Vagina (tissue), 2 donors: Measurements from ENCODE around the gene DENND2A. TPM values are rescaled to one million over a fixed set of nuclear protein-coding genes. Genes with fewer than 3 reads are reported as not detected.

Source experiments
- DNase-seq, 2 donors: peaks; one replicate each; pipeline ENCODE4 v3.0.0-alpha.2; 2017; ENCODE audit errors: extremely low spot score in 2 of 2
- H3K27ac ChIP-seq: fragments of 200-600 bp; sonication (generic); one replicate; pipeline ENCODE4 v1.5.1; 2019
- H3K27me3 ChIP-seq: fragments of 200-600 bp; sonication (generic); one replicate; pipeline ENCODE4 v1.5.1; 2019
- H3K36me3 ChIP-seq, 2 donors: fragments of 200-600 bp; sonication (generic); one replicate each; pipeline ENCODE4 v1.5.1; 2017 to 2019
- H3K4me1 ChIP-seq: fragments of 200-600 bp; sonication (generic); one replicate; pipeline ENCODE4 v1.5.1; 2019
- H3K4me3 ChIP-seq, 2 donors: fragments of 200-600 bp; sonication (generic); 1 replicate in 1 of 2; 2 replicates in 1 of 2; pipeline ENCODE4 v1.5.1; 2016 to 2019
- H3K9me3 ChIP-seq: fragments of 200-600 bp; sonication (generic); one replicate; pipeline ENCODE4 v1.5.1; 2019
- CTCF ChIP-seq, 3 experiments: fragments of 450-650 bp in 2 of 3; fragments of 200-600 bp in 1 of 3; sonication (generic) in 1 of 3; IDR thresholded peaks; one replicate each; pipeline ENCODE4 v1.5.1; 2017 to 2019; ENCODE audit warnings: antibody characterized with exemption in 3 of 3, mild to moderate bottlenecking in 2 of 3, moderate library complexity in 2 of 3
- POLR2A ChIP-seq, 2 donors: fragments of 450-650 bp; IDR thresholded peaks; one replicate each; pipeline ENCODE4 v1.6.1; 2017; ENCODE audit warnings: antibody characterized with exemption in 2 of 2, mild to moderate bottlenecking in 2 of 2, moderate library complexity in 2 of 2
- POLR2AphosphoS5 ChIP-seq, 2 donors: sonication (generic); formaldehyde crosslinking; IDR thresholded peaks; one replicate each; pipeline ENCODE4 v1.9.0; 2017; ENCODE audit warnings: antibody characterized with exemption in 2 of 2, mild to moderate bottlenecking in 2 of 2, low read depth in 1 of 2; ENCODE audit not compliant: insufficient read depth in 1 of 2
- intact Hi-C: fragments of 100-400 bp; cut with DNase I; formaldehyde crosslinking; loops from one replicate; pipeline ENCODE4 v1.15.1; 2023
- total RNA-seq: library from RNA; depleted of rRNA; stranded (reverse); fragments of >200 nt; gene quantifications from one replicate; pipeline ENCODE4 v1.2.3, GENCODE V29; 2016

DENND2A gene
- total RNA-seq, 1 donor from 2014 or later, result 17.4 TPM

GRCh38 chr7:140653319-140654108, 12.9 kb upstream of the DENND2A start:
- peaks cover 18% of the 10 kb centered on the region for H3K4me1 ChIP-seq
- no peak overlapping the region for H3K4me3 ChIP-seq
- DNase-seq, result no peak
- intact Hi-C loops, result loop anchor here (5.0 kb wide), 1 partner anchor 136 kb away; no protein-coding TSS in a partner anchor
- H3K9me3 ChIP-seq, result no peaks in the 10 kb centered on the region
- no peak for TF ChIP-seq POLR2A (IDR thresholded peaks at IDR 0.05)
- peak in 1 of 2 donors; percentile 56 for TF ChIP-seq POLR2AphosphoS5 (IDR thresholded peaks at IDR 0.05; ENCODE audit: insufficient read depth in 1 of 2, low read depth in 1 of 2)
- peak; percentile 62 to 84 (median 79) for TF ChIP-seq CTCF (IDR thresholded peaks at IDR 0.05)
- H3K36me3 ChIP-seq, result no peaks in the 10 kb centered on the region
- H3K27me3 ChIP-seq, result no peaks in the 10 kb centered on the region
- H3K27ac ChIP-seq, result no peak overlapping the region

GRCh38 chr7:140650367-140650766, 9.8 kb upstream of the DENND2A start:
- no peaks in the 10 kb centered on the region for H3K27me3 ChIP-seq
- no peak overlapping the region for H3K27ac ChIP-seq
- H3K4me3 ChIP-seq, result no peak overlapping the region
- TF ChIP-seq POLR2A (IDR thresholded peaks at IDR 0.05) (no peak), POLR2AphosphoS5 (IDR thresholded peaks at IDR 0.05; ENCODE audit: insufficient read depth in 1 of 2, low read depth in 1 of 2) (no peak), CTCF (IDR thresholded peaks at IDR 0.05) (no peak)
- DNase-seq, result no peak
- no peaks in the 10 kb centered on the region for H3K4me1 ChIP-seq
- H3K9me3 ChIP-seq, result no peaks in the 10 kb centered on the region
- intact Hi-C loops, result loop anchor here (5.0 kb wide), 1 partner anchor 133 kb away; no protein-coding TSS in a partner anchor
- no peaks in the 10 kb centered on the region for H3K36me3 ChIP-seq

GRCh38 chr7:140649556-140650205, 9.1 kb upstream of the DENND2A start:
- DNase-seq, result no peak
- TF ChIP-seq POLR2A (IDR thresholded peaks at IDR 0.05) (no peak), POLR2AphosphoS5 (IDR thresholded peaks at IDR 0.05; ENCODE audit: insufficient read depth in 1 of 2, low read depth in 1 of 2) (no peak), CTCF (IDR thresholded peaks at IDR 0.05) (no peak)
- Histone ChIP-seq H3K36me3 (no peaks in the 10 kb centered on the region), H3K4me1 (no peaks in the 10 kb centered on the region), H3K27me3 (no peaks in the 10 kb centered on the region), H3K9me3 (no peaks in the 10 kb centered on the region), H3K4me3 (no peak overlapping the region), H3K27ac (no peak overlapping the region)
- intact Hi-C loops, result loop anchor here (5.0 kb wide), 1 partner anchor 132 kb away; no protein-coding TSS in a partner anchor

GRCh38 chr7:140646931-140647647, 6.5 kb upstream of the DENND2A start:
- TF ChIP-seq CTCF (IDR thresholded peaks at IDR 0.05), result peak in 1 of 3 experiments; percentile 15
- TF ChIP-seq POLR2A (IDR thresholded peaks at IDR 0.05), result no peak
- no peak for TF ChIP-seq POLR2AphosphoS5 (IDR thresholded peaks at IDR 0.05; ENCODE audit: insufficient read depth in 1 of 2, low read depth in 1 of 2)
- Histone ChIP-seq H3K4me3 (no peak overlapping the region), H3K36me3 (no peaks in the 10 kb centered on the region), H3K27ac (no peak overlapping the region), H3K4me1 (no peaks in the 10 kb centered on the region), H3K27me3 (no peaks in the 10 kb centered on the region), H3K9me3 (no peaks in the 10 kb centered on the region)
- intact Hi-C loops, result no loop called here
- DNase-seq, result no peak
